ENCODE data around the gene CLDN15.

DNA sequence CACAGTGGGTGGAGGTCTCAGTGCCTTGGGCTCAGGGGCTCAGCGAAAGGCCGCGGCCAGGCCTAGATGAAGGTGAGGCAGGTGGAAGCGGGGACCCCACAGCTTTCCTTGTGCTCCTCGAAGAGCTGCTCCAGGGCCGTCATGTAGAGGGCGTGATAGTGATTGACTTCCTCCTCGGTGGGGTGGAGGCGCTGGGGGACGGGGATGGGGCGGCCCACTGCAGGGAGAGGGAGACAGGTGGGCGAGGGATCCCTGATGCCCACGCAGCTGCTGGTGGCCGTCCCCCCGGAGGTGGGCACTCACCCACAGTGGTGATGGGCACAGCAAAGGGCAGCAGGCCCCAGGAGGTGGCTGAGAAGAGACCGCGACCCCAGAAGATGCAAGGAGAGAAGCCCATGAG is 41.7 kb downstream of the CLDN15 start:
- TF ChIP-seq, protein P1, sequence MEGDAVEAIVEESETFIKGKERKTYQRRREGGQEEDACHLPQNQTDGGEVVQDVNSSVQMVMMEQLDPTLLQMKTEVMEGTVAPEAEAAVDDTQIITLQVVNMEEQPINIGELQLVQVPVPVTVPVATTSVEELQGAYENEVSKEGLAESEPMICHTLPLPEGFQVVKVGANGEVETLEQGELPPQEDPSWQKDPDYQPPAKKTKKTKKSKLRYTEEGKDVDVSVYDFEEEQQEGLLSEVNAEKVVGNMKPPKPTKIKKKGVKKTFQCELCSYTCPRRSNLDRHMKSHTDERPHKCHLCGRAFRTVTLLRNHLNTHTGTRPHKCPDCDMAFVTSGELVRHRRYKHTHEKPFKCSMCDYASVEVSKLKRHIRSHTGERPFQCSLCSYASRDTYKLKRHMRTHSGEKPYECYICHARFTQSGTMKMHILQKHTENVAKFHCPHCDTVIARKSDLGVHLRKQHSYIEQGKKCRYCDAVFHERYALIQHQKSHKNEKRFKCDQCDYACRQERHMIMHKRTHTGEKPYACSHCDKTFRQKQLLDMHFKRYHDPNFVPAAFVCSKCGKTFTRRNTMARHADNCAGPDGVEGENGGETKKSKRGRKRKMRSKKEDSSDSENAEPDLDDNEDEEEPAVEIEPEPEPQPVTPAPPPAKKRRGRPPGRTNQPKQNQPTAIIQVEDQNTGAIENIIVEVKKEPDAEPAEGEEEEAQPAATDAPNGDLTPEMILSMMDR (IDR thresholded peaks at IDR 0.05), result no peak
- no peak for TF ChIP-seq POLR2A (IDR thresholded peaks at IDR 0.05)

Measured in testis (tissue), 2 donors.